ENCODE measurements around the gene CDC42SE2.
"Not testable (repeated sequence)": the region's sequence is repeated elsewhere in the genome, so short reads cannot be mapped to it uniquely, and the experiment has no call there.

CDC42SE2 gene

GRCh38 chr5:131324303-131324702 lies 60.5 kb downstream of the CDC42SE2 start:
- DNase-seq: no peak

GRCh38 chr5:131328536-131329285 lies 64.9 kb downstream of the CDC42SE2 start:
- DNase-seq: no peak

GRCh38 chr5:131329286-131329560 lies 65.4 kb downstream of the CDC42SE2 start:
- no peak for DNase-seq

- no peak for DNase-seq
These were observed 66.2 kb downstream of the CDC42SE2 start for GRCh38 chr5:131330031-131330430.

GRCh38 chr5:131335756-131336155 lies 71.9 kb downstream of the CDC42SE2 start:
- DNase-seq: not testable (repeated sequence)

- not testable (repeated sequence) for DNase-seq
These were observed 72.9 kb downstream of the CDC42SE2 start for GRCh38 chr5:131336801-131337200.

GRCh38 chr5:131337240-131338050 lies 73.6 kb downstream of the CDC42SE2 start:
- DNase-seq: not testable (repeated sequence)

- no peak for DNase-seq
These were observed 74.2 kb downstream of the CDC42SE2 start for GRCh38 chr5:131338051-131338453.

GRCh38 chr5:131344288-131344687 lies 80.4 kb downstream of the CDC42SE2 start:
- not testable (repeated sequence) for DNase-seq

- DNase-seq: not testable (repeated sequence)
These were observed 82.4 kb downstream of the CDC42SE2 start for GRCh38 chr5:131346204-131346603.

- no peak for DNase-seq
These were observed 90.1 kb downstream of the CDC42SE2 start for GRCh38 chr5:131353991-131354390.

- DNase-seq: no peak
These were observed 92.2 kb downstream of the CDC42SE2 start for GRCh38 chr5:131355971-131356528.

GRCh38 chr5:131356619-131357018 lies 92.8 kb downstream of the CDC42SE2 start:
- DNase-seq: no peak

- DNase-seq: no peak
These were observed 94.1 kb downstream of the CDC42SE2 start for GRCh38 chr5:131357739-131358561.

- DNase-seq: no peak
These were observed 97.9 kb downstream of the CDC42SE2 start for GRCh38 chr5:131361677-131362315.

GRCh38 chr5:131363811-131364506 lies 100.1 kb downstream of the CDC42SE2 start:
- no peak for DNase-seq

- DNase-seq: no peak
These were observed 100.7 kb downstream of the CDC42SE2 start for GRCh38 chr5:131364507-131365050.

GRCh38 chr5:131366428-131366827 lies 102.6 kb downstream of the CDC42SE2 start:
- no peak for DNase-seq

GRCh38 chr5:131367219-131367860 lies 103.5 kb downstream of the CDC42SE2 start:
- no peak for DNase-seq

- DNase-seq: no peak
These were observed 105.0 kb downstream of the CDC42SE2 start for GRCh38 chr5:131368866-131369265.

GRCh38 chr5:131369558-131369957 lies 105.7 kb downstream of the CDC42SE2 start:
- DNase-seq: no peak

Measured in NCI-H1930 (cell line).